HepG2 (cell line): Measurements from ENCODE around the gene MBD5. TPM values are rescaled to one million over a fixed set of nuclear protein-coding genes. Genes with fewer than 3 reads are reported as not detected.

Experiments used
- ATAC-seq: fragments of 200-7000 bp; cut with Tn5 transposase; 3 replicates; pipeline ENCODE4 v1.9.1; 2020; ENCODE audit warnings: mild to moderate bottlenecking, moderate library complexity
- BruUV-seq: library from RNA; stranded (reverse); fragments of 400-500 nt; replicated peaks from 2 replicates; lab custom pipeline; 2021; lab: Mats Ljungman, UMichigan
- CTCF ChIA-PET: fragments of 300-600 bp; formaldehyde crosslinking; extraction: SDS; loops from one replicate; lab custom pipeline; 2021; ENCODE audit warnings: low total read pairs, inconsistent platforms, low intra/inter-chr PET ratio; lab: Yijun Ruan, JAX
- POLR2A ChIA-PET: fragments of 350-600 bp; sonication (Branson Sonifier 250); formaldehyde crosslinking; loops from one replicate; lab custom pipeline; 2020; ENCODE audit warnings: antibody characterized with exemption, inconsistent platforms; lab: Yijun Ruan, JAX
- DNase-seq: peaks from one replicate; pipeline ENCODE4 v3.0.0-alpha.2; 2015; ENCODE audit warnings: low spot score
- FAIRE-seq: peaks from 3 replicates; lab custom pipeline; 2011; peaks lifted over from hg19 to GRCh38; lab: Jason Lieb, UNC
- H2AFZ ChIP-seq: one replicate; pipeline ENCODE4 v1.6.1; 2011; ENCODE audit warnings: low read length, inconsistent platforms
- H3K27ac ChIP-seq: fragments of 300-600 bp; 3 replicates; pipeline ENCODE4 v1.8.0; 2011; ENCODE audit warnings: mixed run types, mild to moderate bottlenecking, mixed read lengths, low read length, inconsistent platforms; ENCODE audit not compliant: insufficient read depth; ENCODE audit errors: extremely low read length
- H3K27me3 ChIP-seq, 2 experiments: fragments of 200-600 bp in 1 of 2; 2 replicates in 1 of 2; 3 replicates in 1 of 2; pipeline versions ENCODE4 v1.6.0 to v1.8.0; 2011; ENCODE audit warnings: low read length in 2 of 2, mild to moderate bottlenecking in 2 of 2, moderate library complexity in 2 of 2, inconsistent platforms in 1 of 2; ENCODE audit not compliant: insufficient read depth in 2 of 2, control insufficient read depth in 1 of 2
- H3K36me3 ChIP-seq, 2 experiments: fragments of 200-600 bp in 1 of 2; replicated peaks in 1 of 2; 2 replicates in 1 of 2; 3 replicates in 1 of 2; pipeline versions ENCODE4 v1.5.1 to v1.8.0; 2011; ENCODE audit warnings: low read length in 2 of 2, inconsistent platforms in 1 of 2; ENCODE audit not compliant: insufficient read depth in 2 of 2, control insufficient read depth in 1 of 2
- H3K4me1 ChIP-seq: 2 replicates; pipeline ENCODE4 v1.5.1; 2012; ENCODE audit warnings: low read length, inconsistent platforms; ENCODE audit not compliant: insufficient read depth
- H3K4me2 ChIP-seq: 2 replicates; pipeline ENCODE4 v1.6.0; 2011; ENCODE audit warnings: low read depth, low read length, inconsistent platforms
- H3K4me3 ChIP-seq, 3 experiments: fragments of 200-600 bp in 1 of 3; sonication (generic), shearing (Covaris generic) in 1 of 3; replicated peaks in 1 of 3; 2 replicates each; pipeline ENCODE4 v1.5.1; 2011 to 2016; ENCODE audit warnings: low read length in 3 of 3, inconsistent platforms in 2 of 3, low read depth in 2 of 3, mild to moderate bottlenecking in 2 of 3, control low read depth in 1 of 3, mixed read lengths in 1 of 3; ENCODE audit not compliant: insufficient read depth in 1 of 3
- H3K79me2 ChIP-seq: one replicate; pipeline ENCODE4 v1.6.1; 2011; ENCODE audit warnings: low read length, inconsistent platforms; ENCODE audit not compliant: insufficient read depth
- H3K9ac ChIP-seq: 2 replicates; pipeline ENCODE4 v1.6.0; 2011; ENCODE audit warnings: mild to moderate bottlenecking, low read depth, low read length, inconsistent platforms; ENCODE audit not compliant: insufficient read depth
- H3K9me3 ChIP-seq: 2 replicates; pipeline ENCODE4 v1.5.1; 2012; ENCODE audit warnings: mild to moderate bottlenecking, low read length
- H4K20me1 ChIP-seq: 2 replicates; pipeline ENCODE4 v1.6.0; 2011; ENCODE audit warnings: inconsistent platforms, mild to moderate bottlenecking, low read length, moderate library complexity; ENCODE audit not compliant: insufficient read depth
- ARID2 ChIP-seq: sonication (generic); formaldehyde crosslinking; IDR thresholded peaks from 2 replicates; pipeline ENCODE4 v1.8.1; 2022; ENCODE audit warnings: mild to moderate bottlenecking, missing genetic modification reagents, borderline replicate concordance
- ATF7 ChIP-seq, 2 experiments: fragments of 450-650 bp in 1 of 2; sonication (generic) in 1 of 2; formaldehyde crosslinking in 1 of 2; IDR thresholded peaks; 2 replicates each; pipeline versions ENCODE4 v1.4.0 to v1.6.1; 2016 to 2020; ENCODE audit warnings: antibody characterized with exemption in 1 of 2, mild to moderate bottlenecking in 1 of 2, missing genetic modification reagents in 1 of 2
- CCAR2 ChIP-seq: fragments of 200-400 bp; formaldehyde crosslinking; optimal IDR thresholded peaks from 2 replicates; pipeline ENCODE3; 2018; ENCODE audit warnings: low read depth, mild to moderate bottlenecking, low read length, moderate library complexity
- HMGA1 ChIP-seq: sonication (generic); formaldehyde crosslinking; conservative IDR thresholded peaks from 2 replicates; pipeline ENCODE4 v1.4.0; 2020; ENCODE audit warnings: missing genetic modification reagents
- KLF12 ChIP-seq: sonication (generic); formaldehyde crosslinking; IDR thresholded peaks from 2 replicates; pipeline ENCODE4 v1.4.0; 2020; ENCODE audit warnings: missing genetic modification reagents, borderline replicate concordance
- MAX ChIP-seq: IDR thresholded peaks from 2 replicates; pipeline ENCODE4 v1.6.1; 2012; ENCODE audit warnings: inconsistent platforms
- MIER3 ChIP-seq: IDR thresholded peaks from 2 replicates; pipeline ENCODE4 v1.6.1; 2016; ENCODE audit warnings: missing compliant biosample characterization, borderline replicate concordance
- ZNF18 ChIP-seq: sonication (generic); formaldehyde crosslinking; IDR thresholded peaks from 2 replicates; pipeline ENCODE4 v1.8.0; 2022; ENCODE audit warnings: mild to moderate bottlenecking, missing genetic modification reagents; ENCODE audit not compliant: insufficient replicate concordance
- ZNF33B ChIP-seq: sonication (generic); formaldehyde crosslinking; IDR thresholded peaks from 2 replicates; pipeline ENCODE4 v1.5.1; 2020; ENCODE audit warnings: mild to moderate bottlenecking, missing genetic modification reagents
- ZNF614 ChIP-seq: IDR thresholded peaks from 2 replicates; pipeline ENCODE4 v1.6.1; 2018; ENCODE audit warnings: missing biosample characterization, missing genetic modification reagents, inconsistent platforms, borderline replicate concordance
- ZNF644 ChIP-seq: IDR thresholded peaks from 2 replicates; pipeline ENCODE4 v1.6.1; 2016; ENCODE audit warnings: low read depth
- WGBS: methylation state at CpG from one replicate; pipeline ENCODE4 v1.1.6; 2017; ENCODE audit warnings: low lambda C conversion rate; 5-methylcytosine and 5-hydroxymethylcytosine counted together
- in situ Hi-C: cut with HindIII; loops from 2 replicates; pipeline ENCODE4 v1.10.0; 2017; ENCODE audit warnings: low pct_unique_long_range_greater_than_20kb; ENCODE audit not compliant: extremely low pct_ligation_motif_present
- intact Hi-C: fragments of 100-400 bp; cut with micrococcal nuclease; formaldehyde crosslinking; loops from one replicate; pipeline ENCODE4 v1.10.0; 2022; ENCODE audit not compliant: unreplicated experiment
- polyA plus RNA-seq, 8 experiments: library from polyadenylated mRNA; depleted of rRNA in 3 of 8; stranded (reverse) in 7 of 8; unstranded in 1 of 8; fragments of >200 nt; fragmentation: Illumina TruSeq in 4 of 8; extraction: Trizol in 4 of 8; gene quantifications; 2 replicates each; pipeline versions ENCODE4 v1.2.1 to v1.2.3, GENCODE V29; 2011 to 2016; ENCODE audit warnings: low read depth in 4 of 8, missing spikeins in 1 of 8, mixed read lengths in 1 of 8; ENCODE audit not compliant: insufficient read depth in 1 of 8
- total RNA-seq, 5 experiments: library from RNA; depleted of rRNA; stranded (reverse); fragments of >200 nt; fragmentation: Illumina TruSeq; extraction: Trizol; gene quantifications; 2 replicates each; pipeline ENCODE4 v1.2.3, GENCODE V29; 2016; ENCODE audit warnings: low read depth in 1 of 5

Gene MBD5
- total and polyA plus RNA-seq, 2 of the 13 experiments (the other 11 are each of a cell fraction or from before 2014, with no cell fraction given) = 13.5 to 26.4 TPM

GRCh38 chr2:148022882-148023281, 2.0 kb downstream of the MBD5 start:
- Histone ChIP-seq H3K27me3 (peaks cover 0 to 6% of the 10 kb centered on the region in 2 experiments; a peak in 1 of 5 replicates), H3K27ac (no peak overlapping the region), H3K9me3 (no peaks in the 10 kb centered on the region), H3K36me3 (no peaks in the 10 kb centered on the region), H2AFZ (no peak overlapping the region), H3K4me3 (peak overlapping the region in 2 of 3 experiments; percentile 93 to 96; a peak in 3 of 6 replicates), H3K9ac (peak overlapping the region; percentile 85; the same call in 1 of the 2 replicates), H3K79me2 (peaks cover 78% of the 10 kb centered on the region), H4K20me1 (peaks cover 22% of the 10 kb centered on the region), H3K4me1 (peaks cover 47% of the 10 kb centered on the region), H3K4me2 (peak overlapping the region; percentile 72)
- no peak for FAIRE-seq
- no peak for ATAC-seq
- 89% methylated on average over 2 of the region's 2 CpGs for WGBS
- intact Hi-C loops (loop anchor here (5.0 kb wide), 1 partner anchor 1564 kb away; the partner anchor contains the start of gene MMADHC), in situ Hi-C loops (no loop called here)
- ChIA-PET POLR2A (no interaction called here), CTCF (no interaction called here)
- BruUV-seq = no TSS peak
- TF ChIP-seq MIER3 (CRISPR knock-in tag) = no peak
- no peak for TF ChIP-seq MAX
- no peak for DNase-seq

- H3K36me3 ChIP-seq = no peaks in the 10 kb centered on the region
- no peak overlapping the region for H3K27ac ChIP-seq
- ATAC-seq (no peak), FAIRE-seq (no peak), DNase-seq (no peak)
- H4K20me1 ChIP-seq = peaks cover 12% of the 10 kb centered on the region
- H3K79me2 ChIP-seq = peaks cover 70% of the 10 kb centered on the region
- no TSS peak for BruUV-seq
- H3K9me3 ChIP-seq = no peaks in the 10 kb centered on the region
- H3K4me1 ChIP-seq = peaks cover 38% of the 10 kb centered on the region
- no peak overlapping the region for H3K9ac ChIP-seq
- intact Hi-C loops = loop anchor here (5.0 kb wide), 1 partner anchor 1563 kb away; the partner anchor contains the start of gene MMADHC
- POLR2A ChIA-PET = no interaction called here
- in situ Hi-C loops = no loop called here
- peak overlapping the region; percentile 72 for H3K4me2 ChIP-seq
- no peak overlapping the region for H2AFZ ChIP-seq
- TF ChIP-seq HMGA1 (CRISPR knock-in tag) (no peak), KLF12 (CRISPR knock-in tag) (no peak), ZNF614 (CRISPR knock-in tag) (no peak), ZNF33B (CRISPR knock-in tag) (no peak), ZNF644 (CRISPR knock-in tag) (no peak), ZNF18 (CRISPR knock-in tag) (no peak), CCAR2 (no peak), ARID2 (no peak), ATF7 (IDR thresholded peaks at IDR 0.05) (no peak), ATF7 (CRISPR knock-in tag; IDR thresholded peaks at IDR 0.05) (no peak)
- CTCF ChIA-PET = no interaction called here
- H3K4me3 ChIP-seq = no peak overlapping the region; a peak in 1 of 6 replicates
- peaks cover 0 to 6% of the 10 kb centered on the region in 2 experiments; a peak in 1 of 5 replicates for H3K27me3 ChIP-seq
These were observed 3.0 kb downstream of the MBD5 start for GRCh38 chr2:148023861-148024260.
